ENCODE data around the gene BHLHA9.
"Not testable (repeated sequence)": the region's sequence is repeated elsewhere in the genome, so short reads cannot be mapped to it uniquely, and the experiment has no call there.

BHLHA9 gene

DNA sequence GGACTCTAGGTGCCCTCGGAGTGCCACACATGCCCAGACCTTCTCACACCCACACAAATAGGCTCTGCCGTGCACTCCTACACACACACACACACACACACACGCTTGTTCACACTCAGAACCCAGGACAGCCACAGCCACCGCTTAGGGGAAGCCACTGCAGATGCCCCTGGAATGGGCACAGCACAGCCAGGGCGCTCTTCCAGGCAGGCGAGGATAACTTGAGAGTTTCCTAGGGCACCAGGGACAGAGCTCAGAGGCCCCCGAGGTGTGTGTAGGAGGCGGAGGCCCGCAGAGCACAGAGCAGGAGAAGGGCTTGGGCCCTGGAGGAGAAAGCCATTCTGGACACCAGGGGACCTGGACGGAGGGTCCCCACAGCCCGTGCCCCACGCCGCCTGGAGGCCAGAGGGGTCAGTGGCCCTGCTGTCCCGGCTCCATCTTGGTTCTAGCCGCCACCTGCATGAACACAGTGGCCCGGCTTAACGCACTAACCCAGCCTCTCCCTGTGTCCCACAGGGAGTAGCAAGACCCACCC, 30.2 kb downstream of the BHLHA9 start:
- no peak for DNase-seq (ENCODE audit: low read depth)

GRCh38 chr17:1301546-1301945, 31.3 kb downstream of the BHLHA9 start:
- no peak for DNase-seq (ENCODE audit: low read depth)

- no peak for DNase-seq (ENCODE audit: low read depth)
Measured at GRCh38 chr17:1302761-1303160, 32.5 kb downstream of the BHLHA9 start.

- no peak for DNase-seq (ENCODE audit: low read depth)
Measured at GRCh38 chr17:1304522-1304921, 34.3 kb downstream of the BHLHA9 start.

DNA sequence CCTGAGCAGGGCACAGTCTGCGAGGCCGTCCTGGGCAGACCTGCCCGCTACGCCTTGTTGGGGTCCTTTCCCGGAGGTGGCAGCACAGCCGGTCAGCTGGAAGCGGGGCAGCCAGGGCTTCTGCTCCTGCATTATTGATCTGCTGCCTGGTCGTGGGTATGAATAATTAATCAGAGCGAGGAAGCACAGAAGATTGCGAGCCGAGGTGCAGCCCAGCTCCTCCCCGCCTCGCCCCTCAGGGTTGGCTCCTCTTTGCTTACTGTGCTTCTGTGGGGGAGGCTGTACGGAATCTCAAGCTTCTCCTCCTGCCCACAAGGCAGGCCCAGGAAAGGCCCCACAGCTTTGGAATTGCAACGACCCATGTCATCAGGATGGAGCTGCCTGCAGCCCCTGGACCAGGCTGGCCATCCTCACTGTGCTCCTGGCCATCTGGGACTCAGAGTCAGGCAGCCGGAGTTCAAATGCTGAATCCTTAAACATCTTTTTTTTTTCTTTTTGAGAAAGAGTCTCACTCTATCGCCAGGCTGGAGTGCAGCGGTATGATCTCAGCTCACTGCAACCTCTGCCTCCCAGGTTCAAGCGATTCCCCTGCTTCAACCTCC, 34.8 kb downstream of the BHLHA9 start:
- no peak for DNase-seq (ENCODE audit: low read depth)

GRCh38 chr17:1307829-1308228, 37.6 kb downstream of the BHLHA9 start:
- not testable (repeated sequence) for DNase-seq (ENCODE audit: low read depth)

- DNase-seq (ENCODE audit: low read depth), result no peak
Measured at GRCh38 chr17:1312261-1312870, 42.1 kb downstream of the BHLHA9 start.

GRCh38 chr17:1313270-1314005, 43.2 kb downstream of the BHLHA9 start:
- no peak for DNase-seq (ENCODE audit: low read depth)

GRCh38 chr17:1315409-1315808, 45.2 kb downstream of the BHLHA9 start:
- DNase-seq (ENCODE audit: low read depth), result no peak

DNA sequence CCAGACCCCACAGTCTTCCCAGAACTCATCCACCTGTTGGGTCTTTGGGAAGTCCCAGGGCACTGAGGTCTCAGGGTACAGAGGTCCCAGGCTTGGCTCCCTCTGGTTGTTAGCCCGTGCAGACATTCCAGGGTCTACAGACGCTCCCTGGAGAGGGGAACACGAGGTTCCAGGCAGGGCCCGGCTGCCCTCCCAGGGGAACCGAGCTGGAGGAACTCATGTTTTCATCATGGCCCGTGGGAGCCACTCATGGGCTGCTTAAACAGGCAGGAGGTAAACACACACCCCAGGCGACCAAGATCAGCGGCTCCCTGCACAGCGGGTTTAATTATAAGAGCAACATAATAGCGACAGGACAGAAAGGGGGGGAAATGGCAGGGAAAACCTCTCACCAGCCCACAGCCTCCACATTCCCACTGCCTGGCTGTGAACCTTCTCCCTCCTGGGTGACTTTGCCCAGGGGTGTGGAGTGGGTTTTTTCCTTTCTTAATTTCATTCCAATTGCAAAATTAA, 45.7 kb downstream of the BHLHA9 start:
- DNase-seq (ENCODE audit: low read depth), result no peak
